SK-N-MC (cell line): ENCODE data around the gene ARHGAP29.

Experiments
- EZH2 ChIP-seq: fragments of 200-600 bp; sonication (generic); IDR thresholded peaks from one replicate; pipeline ENCODE4 v1.6.1; 2017; ENCODE audit warnings: antibody characterized with exemption
- POLR2AphosphoS5 ChIP-seq: IDR thresholded peaks from 2 replicates; pipeline ENCODE4 v1.6.1; 2012; ENCODE audit warnings: mild to moderate bottlenecking, low read depth, low read length, borderline replicate concordance

GRCh38 chr1:94274561-94274960 lies 37.2 kb upstream of the ARHGAP29 start:
- TF ChIP-seq EZH2 (no peak), POLR2AphosphoS5 (no peak)
